Omental fat pad (tissue), 4 donors: ENCODE measurements around the gene PACSIN1. TPM values are rescaled to one million over a fixed set of nuclear protein-coding genes. Genes with fewer than 3 reads are reported as not detected.

ENCODE experiments used
- ATAC-seq: fragments of 150-250 bp; one replicate; pipeline ENCODE4 v1.9.1; 2016; ENCODE audit warnings: mild to moderate bottlenecking, moderate library complexity; ENCODE audit not compliant: low FRiP score
- DNase-seq: peaks from one replicate; pipeline ENCODE4 v3.0.0-alpha.2; 2019; ENCODE audit warnings: low spot score
- total RNA-seq, 4 donors: library from RNA; depleted of rRNA; stranded (reverse); fragments of >200 nt; gene quantifications; one replicate each; pipeline ENCODE4 v1.1.0, GENCODE V29; 2016
- TF ChIP-seq, protein P1 (sequence below), 3 donors: fragments of 450-650 bp; IDR thresholded peaks; one replicate each; pipeline ENCODE4 v1.5.1; 2016 to 2017; ENCODE audit warnings: antibody characterized with exemption in 3 of 3, mild to moderate bottlenecking in 3 of 3, moderate library complexity in 2 of 3

Gene PACSIN1
- total RNA-seq, 4 donors from 2014 or later, result not detected

DNA sequence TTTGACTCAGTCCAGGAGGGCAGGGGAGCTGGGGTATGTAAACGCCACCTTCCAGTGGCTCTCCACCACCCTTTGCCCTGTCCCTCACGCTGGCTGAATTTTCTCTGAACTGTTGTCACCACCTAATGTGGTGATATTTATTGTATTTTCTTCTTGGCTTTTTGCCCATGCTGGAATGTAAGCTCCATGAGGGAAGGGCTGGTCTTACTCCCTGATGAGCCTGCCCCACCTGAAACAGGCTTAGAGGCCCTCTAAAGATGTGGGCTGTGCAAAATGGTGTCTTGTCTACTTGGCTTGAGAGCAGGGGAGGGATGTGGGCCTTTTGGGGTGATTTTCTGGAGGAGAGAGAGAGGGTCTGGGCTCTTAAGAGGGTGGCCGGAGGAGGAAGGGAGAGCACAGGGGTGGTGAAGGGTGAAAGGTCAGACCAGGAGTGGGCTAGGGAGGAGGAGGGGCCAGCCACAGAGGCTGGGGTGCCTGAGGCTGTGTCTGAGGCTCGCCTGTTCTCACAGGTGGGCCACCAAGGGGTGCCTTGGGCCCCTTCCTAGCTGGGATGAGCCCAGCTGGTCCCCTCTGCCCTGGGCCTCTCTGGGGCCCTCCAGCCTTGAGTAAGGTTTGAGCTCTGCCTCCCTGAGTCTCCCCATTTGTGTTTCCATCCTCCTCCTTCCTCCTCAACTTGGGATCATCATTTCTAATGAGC, 52.9 kb downstream of the PACSIN1 start:
- DNase-seq (no peak), ATAC-seq (no peak)
- TF ChIP-seq, protein P1, sequence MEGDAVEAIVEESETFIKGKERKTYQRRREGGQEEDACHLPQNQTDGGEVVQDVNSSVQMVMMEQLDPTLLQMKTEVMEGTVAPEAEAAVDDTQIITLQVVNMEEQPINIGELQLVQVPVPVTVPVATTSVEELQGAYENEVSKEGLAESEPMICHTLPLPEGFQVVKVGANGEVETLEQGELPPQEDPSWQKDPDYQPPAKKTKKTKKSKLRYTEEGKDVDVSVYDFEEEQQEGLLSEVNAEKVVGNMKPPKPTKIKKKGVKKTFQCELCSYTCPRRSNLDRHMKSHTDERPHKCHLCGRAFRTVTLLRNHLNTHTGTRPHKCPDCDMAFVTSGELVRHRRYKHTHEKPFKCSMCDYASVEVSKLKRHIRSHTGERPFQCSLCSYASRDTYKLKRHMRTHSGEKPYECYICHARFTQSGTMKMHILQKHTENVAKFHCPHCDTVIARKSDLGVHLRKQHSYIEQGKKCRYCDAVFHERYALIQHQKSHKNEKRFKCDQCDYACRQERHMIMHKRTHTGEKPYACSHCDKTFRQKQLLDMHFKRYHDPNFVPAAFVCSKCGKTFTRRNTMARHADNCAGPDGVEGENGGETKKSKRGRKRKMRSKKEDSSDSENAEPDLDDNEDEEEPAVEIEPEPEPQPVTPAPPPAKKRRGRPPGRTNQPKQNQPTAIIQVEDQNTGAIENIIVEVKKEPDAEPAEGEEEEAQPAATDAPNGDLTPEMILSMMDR (IDR thresholded peaks at IDR 0.05), result no peak

DNA sequence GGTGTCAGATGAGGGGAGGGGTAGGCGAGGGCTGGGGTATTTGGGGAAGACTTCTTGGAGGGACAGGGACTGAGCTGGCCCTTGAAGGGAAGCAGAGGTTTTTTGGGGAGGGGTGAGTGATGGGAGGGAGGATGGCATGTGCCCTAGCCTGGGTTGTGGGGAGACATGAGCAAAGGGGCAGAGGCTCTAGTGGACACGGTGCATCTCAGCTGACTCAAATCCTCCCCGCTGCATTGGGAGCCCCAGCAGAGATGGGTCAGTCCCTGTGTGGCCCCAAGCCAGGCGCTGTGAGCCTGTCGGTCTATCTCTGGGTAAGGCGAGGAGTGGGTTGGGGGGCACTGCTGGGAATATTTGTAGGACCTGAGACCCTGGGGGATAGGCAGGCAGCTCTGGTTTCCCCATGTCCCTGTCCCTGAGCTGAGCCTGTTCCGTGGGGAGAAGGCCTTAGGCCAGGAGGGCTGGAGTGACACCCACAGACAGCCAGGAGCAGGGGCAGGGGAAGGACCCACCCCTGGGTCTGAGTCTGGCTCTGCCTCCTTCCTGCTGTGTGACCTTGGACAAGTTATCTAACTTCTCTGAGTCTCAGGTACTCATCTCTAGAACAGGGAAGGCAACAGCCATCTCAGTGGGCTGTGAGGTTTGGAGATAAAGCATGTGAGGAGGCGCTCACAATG, 54.2 kb downstream of the PACSIN1 start:
- ATAC-seq (no peak), DNase-seq (no peak)
- TF ChIP-seq, protein P1 (IDR thresholded peaks at IDR 0.05), result no peak

GRCh38 chr6:34520645-34521462, 55.0 kb downstream of the PACSIN1 start:
- DNase-seq (no peak), ATAC-seq (no peak)
- TF ChIP-seq, protein P1 (IDR thresholded peaks at IDR 0.05), result no peak

DNA sequence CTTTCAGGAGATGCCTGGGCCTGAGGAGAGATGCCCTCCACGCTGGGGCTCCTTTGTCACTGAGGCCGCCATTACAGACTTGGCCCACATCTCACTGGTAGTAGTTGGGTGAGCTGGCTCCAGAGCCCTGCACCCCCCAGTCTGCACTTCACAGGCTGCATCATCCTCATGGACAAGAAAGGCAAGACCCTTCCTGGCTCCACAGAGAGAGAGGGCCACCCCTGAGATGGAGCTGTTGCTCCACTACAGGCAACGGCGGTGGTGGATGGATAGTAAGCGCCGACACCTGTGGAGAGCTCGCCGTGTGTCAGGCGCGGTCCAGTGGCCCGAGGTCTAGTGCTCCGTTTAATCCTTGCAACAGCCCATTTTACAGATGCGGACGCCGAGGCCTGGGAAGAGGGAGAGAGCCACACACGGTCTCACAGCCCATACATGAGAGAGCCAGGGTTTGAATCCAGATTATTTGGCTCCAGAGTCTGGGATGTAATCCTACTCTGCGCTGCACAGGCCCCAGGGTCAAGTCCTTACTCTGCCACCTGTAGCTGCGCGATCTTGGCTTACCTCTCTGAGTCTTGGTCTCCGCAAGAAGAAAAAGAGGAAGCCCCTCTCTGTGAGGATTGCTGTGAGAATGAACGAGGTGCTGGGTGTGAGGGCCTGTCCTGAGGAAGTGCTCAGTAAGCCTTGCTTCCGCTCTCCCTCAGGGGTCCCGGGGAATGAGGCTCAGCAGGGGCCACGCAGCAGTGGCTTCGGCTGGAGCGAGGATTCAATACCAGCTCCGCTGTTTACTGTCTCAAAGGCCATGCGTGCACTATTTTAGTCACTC, 55.8 kb downstream of the PACSIN1 start:
- ATAC-seq, result no peak
- no peak for DNase-seq
- TF ChIP-seq, protein P1 (IDR thresholded peaks at IDR 0.05), result no peak

GRCh38 chr6:34522761-34523160, 56.9 kb downstream of the PACSIN1 start:
- TF ChIP-seq, protein P1 (IDR thresholded peaks at IDR 0.05), result no peak
- no peak for ATAC-seq
- no peak for DNase-seq

GRCh38 chr6:34523441-34524206, 57.7 kb downstream of the PACSIN1 start:
- ATAC-seq, result no peak
- no peak for DNase-seq

More at GRCh38 chr6:34523441-34524206, 57.7 kb downstream of the PACSIN1 start:
- TF ChIP-seq, protein P1 (IDR thresholded peaks at IDR 0.05), result no peak
